ENCODE results near the gene INPP5J.
"Not testable (repeated sequence)": the region's sequence is repeated elsewhere in the genome, so short reads cannot be mapped to it uniquely, and the experiment has no call there.

The INPP5J gene

DNA sequence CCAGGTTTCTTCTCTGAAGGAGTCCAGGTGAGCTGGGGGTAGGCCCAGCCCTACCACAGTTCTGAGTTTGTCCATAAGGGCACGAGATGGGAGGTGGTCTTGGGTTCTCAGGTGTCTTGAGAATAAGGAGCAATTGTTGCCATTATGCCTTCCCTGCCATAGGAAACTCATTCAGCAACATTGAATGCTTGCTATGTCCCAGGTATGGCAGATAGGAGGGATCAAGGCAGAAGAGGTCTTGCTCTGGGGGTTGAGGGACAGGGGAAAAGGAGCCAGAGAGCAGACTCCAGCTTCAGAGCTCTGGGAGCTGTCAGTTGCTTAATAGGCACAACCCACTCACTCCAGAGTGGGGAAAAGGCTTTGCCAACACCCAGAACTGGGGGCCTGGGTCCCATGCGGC lies 19.7 kb upstream of the INPP5J start:
- H3K9ac ChIP-seq (ENCODE audit: low read depth, low read length), result no peak overlapping the region
- peaks cover 18% of the 10 kb centered on the region; the same call in 1 of the 2 replicates for H3K4me1 ChIP-seq (ENCODE audit: insufficient read depth, low read length)
- no peaks in the 10 kb centered on the region for H3K36me3 ChIP-seq (ENCODE audit: insufficient read depth, low read length)
- no peaks in the 10 kb centered on the region for H3K9me3 ChIP-seq (ENCODE audit: control insufficient read depth, insufficient read depth, low read length)

DNA sequence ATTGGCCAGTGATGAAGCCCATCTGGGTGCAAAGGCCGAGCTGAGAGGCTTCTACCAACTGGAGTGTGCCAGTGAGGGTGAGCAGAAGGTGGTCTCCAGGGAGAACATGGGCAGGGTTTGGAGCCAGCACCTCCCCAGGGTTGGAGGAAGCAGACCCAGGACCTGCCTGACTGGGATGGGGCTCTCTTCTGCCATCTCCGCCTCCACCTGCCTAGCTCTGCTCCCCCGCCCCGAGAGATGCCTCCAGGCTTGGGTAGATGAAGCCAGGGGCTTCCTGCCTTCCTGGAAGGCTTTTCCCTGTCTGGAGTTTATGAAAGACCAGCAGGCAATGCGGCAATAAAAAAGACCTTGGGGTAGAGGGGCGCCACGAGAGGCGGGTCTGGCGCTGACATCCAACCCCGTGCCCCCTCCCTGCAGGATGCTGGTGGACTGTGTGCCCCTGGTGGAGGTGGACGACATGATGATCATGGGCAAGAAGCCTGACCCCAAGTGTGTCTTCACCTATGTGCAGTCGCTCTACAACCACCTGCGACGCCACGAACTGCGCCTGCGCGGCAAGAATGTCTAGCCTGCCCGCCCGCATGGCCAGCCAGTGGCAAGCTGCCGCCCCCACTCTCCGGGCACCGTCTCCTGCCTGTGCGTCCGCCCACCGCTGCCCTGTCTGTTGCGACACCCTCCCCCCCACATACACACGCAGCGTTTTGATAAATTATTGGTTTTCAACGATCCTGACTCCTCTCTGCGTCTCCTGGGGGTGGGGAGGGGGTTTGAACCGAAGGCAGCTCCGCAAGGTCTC lies 18.7 kb upstream of the INPP5J start:
- Histone ChIP-seq H3K9ac (ENCODE audit: low read depth, low read length) (no peak overlapping the region), H3K4me1 (ENCODE audit: insufficient read depth, low read length) (peaks cover 14% of the 10 kb centered on the region; the same call in 1 of the 2 replicates), H3K36me3 (ENCODE audit: insufficient read depth, low read length) (no peaks in the 10 kb centered on the region), H3K9me3 (ENCODE audit: control insufficient read depth, insufficient read depth, low read length) (no peaks in the 10 kb centered on the region)

DNA sequence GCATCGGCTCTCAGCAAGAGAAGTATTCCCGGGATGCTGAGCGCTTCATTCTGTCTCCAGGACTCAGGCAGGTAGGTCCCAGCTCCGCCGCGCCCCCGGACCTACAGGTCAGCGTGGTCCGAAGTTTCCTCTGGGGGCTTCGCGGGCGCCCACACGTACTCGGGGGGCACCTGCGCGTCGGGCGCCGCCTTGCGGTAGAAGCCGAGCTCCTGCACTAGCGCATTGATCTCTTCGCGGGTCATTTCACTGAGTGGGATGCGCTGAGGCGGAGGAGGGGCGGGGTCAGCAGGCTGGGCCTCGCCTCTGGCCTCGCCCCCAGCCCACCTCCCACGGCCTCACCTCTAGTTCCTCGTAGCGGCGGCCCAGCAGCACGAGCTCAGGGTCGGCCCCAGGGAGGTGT lies 17.9 kb upstream of the INPP5J start:
- Histone ChIP-seq H3K9ac (ENCODE audit: low read depth, low read length) (no peak overlapping the region), H3K4me1 (ENCODE audit: insufficient read depth, low read length) (peaks cover 14% of the 10 kb centered on the region; the same call in 1 of the 2 replicates), H3K36me3 (ENCODE audit: insufficient read depth, low read length) (no peaks in the 10 kb centered on the region), H3K9me3 (ENCODE audit: control insufficient read depth, insufficient read depth, low read length) (no peaks in the 10 kb centered on the region)

DNA sequence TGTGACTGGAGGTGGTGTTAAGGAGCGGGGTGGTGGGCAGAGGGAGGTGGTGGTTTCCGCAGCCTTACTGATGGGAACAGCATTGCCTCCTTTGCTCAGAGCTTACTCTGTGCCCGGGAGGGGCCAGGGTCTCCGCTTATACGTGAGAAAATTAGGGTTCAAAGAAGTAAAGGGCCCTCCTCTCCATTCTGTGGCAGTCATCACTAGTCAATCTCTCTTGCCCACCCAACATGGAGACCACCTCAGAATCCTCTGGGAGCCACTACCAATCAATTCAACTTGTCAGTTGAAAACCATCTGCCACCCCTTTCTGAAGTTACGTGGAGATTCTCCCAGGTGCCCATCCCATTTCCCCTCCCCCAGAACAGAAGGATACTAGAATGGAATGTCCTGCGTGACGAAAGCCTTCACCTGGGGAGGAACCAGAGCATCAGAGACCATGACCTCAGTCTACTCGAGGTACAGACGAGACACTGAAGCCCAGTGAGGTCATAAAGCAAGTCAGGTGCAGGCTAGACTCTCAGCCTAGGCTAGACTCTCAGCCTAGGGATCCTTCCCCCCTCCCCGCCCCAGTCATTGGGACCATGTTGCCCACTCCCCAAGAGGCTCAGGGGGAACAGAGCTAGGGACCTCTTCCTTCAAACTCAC lies 17.4 kb upstream of the INPP5J start:
- Histone ChIP-seq H3K36me3 (ENCODE audit: insufficient read depth, low read length) (no peaks in the 10 kb centered on the region), H3K4me1 (ENCODE audit: insufficient read depth, low read length) (peaks cover 14% of the 10 kb centered on the region; the same call in 1 of the 2 replicates), H3K9me3 (ENCODE audit: control insufficient read depth, insufficient read depth, low read length) (no peaks in the 10 kb centered on the region), H3K9ac (ENCODE audit: low read depth, low read length) (no peak overlapping the region)

DNA sequence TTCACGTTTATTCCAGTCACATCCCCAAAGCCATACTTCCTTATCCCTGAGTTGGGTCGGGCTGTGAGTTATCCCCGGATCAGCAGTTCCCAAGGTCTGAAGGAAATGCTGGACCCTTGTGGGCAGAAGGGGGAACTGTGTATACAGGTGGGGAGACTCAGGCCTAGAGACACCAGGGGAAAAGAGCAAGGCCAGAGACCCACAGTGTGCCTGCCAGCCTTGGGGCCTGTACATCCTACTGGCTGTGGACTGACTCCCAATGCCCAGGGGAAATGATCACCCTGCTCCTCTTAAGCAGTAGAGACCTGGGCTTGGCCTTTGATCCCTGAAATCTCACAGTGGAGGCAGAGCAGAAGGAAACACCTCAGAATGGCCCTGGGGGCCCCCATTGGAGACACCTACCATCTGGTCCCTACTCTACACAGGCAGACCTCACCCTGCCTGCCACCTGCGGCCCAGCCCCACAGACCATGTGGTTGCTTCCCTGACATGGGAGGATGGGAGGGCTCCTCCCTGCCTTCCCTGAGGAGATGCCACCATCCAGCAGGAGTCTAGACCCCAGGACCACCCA lies 16.7 kb upstream of the INPP5J start:
- H3K36me3 ChIP-seq (ENCODE audit: insufficient read depth, low read length), result no peaks in the 10 kb centered on the region
- H3K4me1 ChIP-seq (ENCODE audit: insufficient read depth, low read length), result peaks cover 14% of the 10 kb centered on the region; the same call in 1 of the 2 replicates
- H3K9me3 ChIP-seq (ENCODE audit: control insufficient read depth, insufficient read depth, low read length), result no peaks in the 10 kb centered on the region
- H3K9ac ChIP-seq (ENCODE audit: low read depth, low read length), result no peak overlapping the region

DNA sequence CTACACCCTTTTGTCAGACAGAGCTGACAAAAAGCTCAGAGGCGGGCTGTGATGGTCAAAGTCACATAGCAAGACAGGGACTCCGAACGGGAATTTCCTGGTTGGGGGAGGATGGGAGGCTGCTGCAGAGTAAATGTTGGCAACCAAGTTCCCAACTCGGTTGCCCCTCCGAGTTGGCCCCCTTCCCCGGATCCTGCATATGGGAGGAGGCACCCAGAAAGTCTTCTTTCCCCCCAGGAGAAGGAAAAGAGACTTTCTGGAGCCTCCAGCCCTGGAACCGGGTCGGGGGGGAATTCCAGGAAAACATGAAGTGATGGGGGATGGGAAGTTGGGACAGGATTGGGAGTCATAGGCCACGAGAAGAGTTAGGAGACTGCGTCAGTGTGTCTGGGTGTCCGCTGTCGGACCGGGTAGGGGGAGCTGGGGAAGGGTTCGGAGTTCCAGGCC lies 16.0 kb upstream of the INPP5J start:
- H3K9me3 ChIP-seq (ENCODE audit: control insufficient read depth, insufficient read depth, low read length), result no peaks in the 10 kb centered on the region
- H3K4me1 ChIP-seq (ENCODE audit: insufficient read depth, low read length), result peaks cover 14% of the 10 kb centered on the region; the same call in 1 of the 2 replicates
- H3K36me3 ChIP-seq (ENCODE audit: insufficient read depth, low read length), result no peaks in the 10 kb centered on the region
- peak overlapping the region; percentile 82 for H3K9ac ChIP-seq (ENCODE audit: low read depth, low read length)

DNA sequence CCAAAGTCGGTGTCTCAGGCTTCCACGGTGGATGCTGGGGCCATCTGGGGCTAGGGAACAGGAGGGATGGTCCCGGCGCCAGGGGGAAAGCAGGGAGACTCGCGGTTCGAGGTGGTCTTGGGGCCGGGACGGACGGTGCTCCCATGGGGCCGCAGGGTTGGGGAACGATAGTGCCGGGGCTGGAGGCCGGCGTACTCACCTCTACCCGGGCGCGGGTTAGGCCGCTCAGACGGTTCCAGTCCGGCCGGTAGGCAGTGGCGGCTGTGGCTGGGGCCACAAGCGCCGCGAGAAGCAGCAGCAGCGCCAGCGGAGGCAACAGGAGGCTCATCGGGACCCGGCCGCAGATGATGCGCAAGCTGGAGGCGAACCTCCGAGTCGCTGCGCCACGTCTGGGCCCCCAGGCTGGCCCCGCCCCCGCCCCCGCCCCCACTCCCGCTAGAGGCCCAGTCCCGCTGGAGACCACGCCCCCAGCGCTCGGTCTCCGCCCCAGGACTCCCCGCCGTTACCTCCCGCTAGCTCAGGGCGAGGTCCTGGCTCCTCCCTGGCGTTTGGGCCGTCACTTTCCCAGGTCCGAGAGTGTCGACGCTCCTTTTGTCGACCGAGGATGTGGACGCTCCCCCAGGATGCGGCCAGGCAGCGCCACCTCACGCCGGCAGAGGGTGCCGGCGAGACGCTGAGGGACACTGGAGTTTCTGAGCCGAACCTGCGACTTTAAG lies 15.4 kb upstream of the INPP5J start, which contains the start of gene SELENOM:
Gene SELENOM, minus strand, starts transcription at position 391 of the 716 bp plus-strand sequence. Its CDS starts 63 bp downstream, at position 328.
- no peaks in the 10 kb centered on the region for H3K36me3 ChIP-seq (ENCODE audit: insufficient read depth, low read length)

DNA sequence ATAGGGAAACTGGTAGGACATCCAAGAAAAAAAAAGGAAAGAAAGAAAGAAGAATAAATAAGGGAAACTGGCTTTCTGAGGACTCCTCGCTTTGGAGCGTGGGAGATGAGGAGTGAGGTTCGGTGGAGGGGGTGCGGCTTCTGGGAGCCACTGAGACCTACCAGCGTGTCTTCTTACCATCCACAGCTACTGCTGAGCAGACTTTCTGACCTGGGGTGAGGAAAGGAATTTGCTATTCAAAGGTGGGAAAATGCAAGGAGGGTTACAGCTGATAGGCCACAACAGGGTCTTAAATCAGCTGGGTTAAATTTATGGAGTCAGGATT lies 14.9 kb upstream of the INPP5J start:
- H3K9me3 ChIP-seq (ENCODE audit: control insufficient read depth, insufficient read depth, low read length), result no peaks in the 10 kb centered on the region
- peaks cover 14% of the 10 kb centered on the region; the same call in 1 of the 2 replicates for H3K4me1 ChIP-seq (ENCODE audit: insufficient read depth, low read length)
- H3K9ac ChIP-seq (ENCODE audit: low read depth, low read length), result peak overlapping the region; percentile 57; the same call in 1 of the 2 replicates
- H3K36me3 ChIP-seq (ENCODE audit: insufficient read depth, low read length), result no peaks in the 10 kb centered on the region

More for the DNA sequence above, 15.4 kb upstream of the INPP5J start, which contains the start of gene SELENOM:
- Histone ChIP-seq H3K9me3 (ENCODE audit: control insufficient read depth, insufficient read depth, low read length) (no peaks in the 10 kb centered on the region), H3K9ac (ENCODE audit: low read depth, low read length) (peak within 1 kb of the TSS; percentile 82), H3K4me1 (ENCODE audit: insufficient read depth, low read length) (peaks cover 14% of the 10 kb centered on the region; the same call in 1 of the 2 replicates)

DNA sequence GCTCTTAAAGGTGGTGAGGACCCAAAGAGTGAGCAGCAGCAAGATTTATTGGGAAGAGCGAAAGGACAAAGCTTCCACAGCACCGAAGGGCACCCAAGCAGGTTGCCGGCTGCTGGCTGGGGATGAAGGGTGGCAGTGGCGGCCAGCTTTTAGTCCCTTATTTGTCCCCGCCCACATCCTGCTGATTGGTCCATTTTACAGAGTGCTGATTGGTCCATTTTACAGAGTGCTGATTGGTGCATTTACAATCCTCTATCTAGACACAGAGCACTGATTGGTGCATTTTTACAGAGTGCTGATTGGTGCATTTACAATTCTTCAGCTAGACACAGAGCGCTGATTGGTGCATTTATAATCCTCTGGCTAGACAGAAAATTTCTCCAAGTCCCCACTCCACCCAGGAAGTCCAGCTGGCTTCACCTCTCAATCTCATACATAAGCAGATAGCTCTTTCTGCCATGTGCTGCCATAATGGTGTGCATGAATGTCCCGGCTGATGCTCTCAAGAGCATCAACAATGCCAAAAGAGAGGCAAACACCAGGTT lies 10.1 kb upstream of the INPP5J start:
- H3K9me3 ChIP-seq (ENCODE audit: control insufficient read depth, insufficient read depth, low read length); H3K36me3 ChIP-seq (ENCODE audit: insufficient read depth, low read length); H3K4me1 ChIP-seq (ENCODE audit: insufficient read depth, low read length); H3K9ac ChIP-seq (ENCODE audit: low read depth, low read length): not testable (repeated sequence)

DNA sequence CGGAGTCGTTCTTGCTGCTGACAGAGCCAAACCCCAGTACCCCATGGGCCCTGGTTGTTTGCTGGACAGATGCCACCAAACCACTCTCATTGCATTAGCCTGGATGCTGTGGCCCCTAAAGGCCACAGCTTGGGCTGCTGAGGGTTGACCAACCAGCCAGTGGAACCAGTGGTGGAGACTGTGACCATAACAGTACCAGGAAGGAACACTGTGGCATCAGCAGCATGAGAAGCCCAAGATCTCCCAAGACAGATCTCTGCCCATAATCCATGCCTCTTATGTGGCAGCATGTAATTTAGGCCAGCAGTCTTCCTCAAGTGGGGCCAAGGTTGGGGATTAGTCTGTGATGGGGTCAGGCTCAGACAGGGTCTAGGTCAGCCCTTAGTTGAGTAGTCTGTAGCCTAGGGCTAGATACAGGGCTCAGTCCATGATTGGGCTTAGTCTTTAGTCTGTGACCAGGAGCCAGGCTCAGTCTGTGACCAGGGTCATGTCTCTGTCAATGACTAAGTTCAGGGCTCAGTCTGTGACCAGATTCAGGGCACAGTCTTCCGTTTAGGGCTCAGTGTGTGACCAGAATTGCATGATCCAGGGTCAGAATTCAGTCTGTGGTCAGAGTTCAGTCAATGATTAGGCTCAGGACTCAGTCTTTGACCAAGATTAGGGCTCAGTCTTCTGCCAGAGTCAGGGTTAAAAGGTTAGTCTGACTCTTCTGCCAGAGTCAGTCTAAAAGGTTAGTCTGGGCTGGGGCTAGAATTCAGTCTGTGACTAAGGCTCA lies 4.5 kb upstream of the INPP5J start:
- H3K9me3 ChIP-seq (ENCODE audit: control insufficient read depth, insufficient read depth, low read length), result no peaks in the 10 kb centered on the region
- H3K9ac ChIP-seq (ENCODE audit: low read depth, low read length), result no peak overlapping the region
- peaks cover 10% of the 10 kb centered on the region for H3K4me1 ChIP-seq (ENCODE audit: insufficient read depth, low read length)
- H3K36me3 ChIP-seq (ENCODE audit: insufficient read depth, low read length), result no peaks in the 10 kb centered on the region

DNA sequence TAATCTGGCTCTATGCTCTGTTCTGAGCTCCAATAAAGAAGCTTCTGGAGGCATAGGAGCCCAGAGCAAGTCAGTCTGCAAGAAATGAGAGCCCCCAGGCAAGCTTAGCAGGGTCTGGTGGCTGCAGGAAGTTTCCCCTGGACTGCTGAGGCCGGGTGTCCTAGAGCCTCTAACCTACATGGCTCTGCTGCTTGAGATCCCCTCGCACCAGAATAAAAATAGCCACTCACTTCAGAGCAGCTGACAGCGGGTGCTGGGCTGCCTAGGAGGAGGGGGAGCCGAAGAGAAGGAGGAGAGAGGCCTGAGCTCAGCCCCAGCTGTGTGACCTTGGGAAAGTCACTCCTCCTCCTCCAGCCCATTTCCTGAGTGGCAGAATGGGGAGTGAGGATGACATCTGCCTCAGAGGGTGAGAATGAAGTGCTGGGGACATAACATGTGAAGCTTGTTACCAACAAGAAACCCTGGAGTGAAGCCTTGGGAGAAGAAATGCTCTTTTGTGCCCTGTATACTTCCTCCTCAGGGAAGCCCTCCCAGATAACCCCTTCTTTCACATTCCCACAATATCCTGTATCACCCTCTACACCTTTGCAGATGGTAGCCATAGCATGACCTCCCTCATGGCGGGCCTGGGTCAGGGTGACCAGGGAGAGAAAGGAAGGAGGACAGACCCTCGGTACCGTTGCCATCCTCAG lies 3.6 kb upstream of the INPP5J start:
- Histone ChIP-seq H3K4me1 (ENCODE audit: insufficient read depth, low read length) (peaks cover 15% of the 10 kb centered on the region), H3K36me3 (ENCODE audit: insufficient read depth, low read length) (no peaks in the 10 kb centered on the region), H3K9ac (ENCODE audit: low read depth, low read length) (no peak overlapping the region)

DNA sequence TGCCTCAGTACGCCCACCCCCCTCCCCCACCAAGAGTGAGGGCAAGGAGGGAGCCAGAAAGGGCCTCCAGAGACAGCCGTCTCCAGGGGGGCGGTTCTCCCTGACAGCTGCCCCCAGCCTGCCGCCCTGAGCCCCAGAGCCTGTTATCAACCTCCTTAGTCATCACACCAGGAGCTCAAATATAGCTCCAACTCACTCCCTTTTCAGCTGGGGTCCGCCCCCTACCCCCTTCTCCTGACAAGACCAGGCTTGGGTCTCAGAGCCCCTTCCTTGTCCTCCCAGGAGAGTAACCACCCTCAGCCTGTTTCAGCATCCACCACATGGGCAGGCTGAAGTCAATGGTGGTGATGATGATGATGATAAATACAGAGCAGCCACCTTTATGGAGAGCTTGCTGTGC lies 2.5 kb upstream of the INPP5J start:
- Histone ChIP-seq H3K9me3 (ENCODE audit: control insufficient read depth, insufficient read depth, low read length) (no peaks in the 10 kb centered on the region), H3K9ac (ENCODE audit: low read depth, low read length) (no peak overlapping the region), H3K4me1 (ENCODE audit: insufficient read depth, low read length) (peaks cover 15% of the 10 kb centered on the region), H3K36me3 (ENCODE audit: insufficient read depth, low read length) (no peaks in the 10 kb centered on the region)

More for the DNA sequence above, 3.6 kb upstream of the INPP5J start:
- H3K9me3 ChIP-seq (ENCODE audit: control insufficient read depth, insufficient read depth, low read length), result no peaks in the 10 kb centered on the region

DNA sequence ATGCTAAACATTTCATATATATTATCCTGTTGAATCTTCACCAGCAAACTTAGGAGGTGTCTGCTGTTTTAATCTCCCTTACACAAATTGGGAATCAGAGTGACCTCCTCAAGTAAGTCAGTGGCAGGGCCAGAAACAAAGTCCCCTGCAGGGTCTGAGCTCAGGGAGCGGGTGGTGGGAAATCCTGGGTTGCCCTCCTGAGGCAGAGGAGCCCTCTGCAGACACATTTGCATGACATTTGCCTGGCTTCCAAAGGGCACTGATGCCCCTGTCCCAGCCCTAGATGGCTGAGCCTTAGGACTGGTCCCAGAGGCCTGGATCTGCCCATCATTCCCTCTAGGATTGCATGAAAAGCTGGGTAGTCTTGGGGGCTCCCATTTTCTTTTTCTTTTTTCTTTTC lies 2.1 kb upstream of the INPP5J start:
- Histone ChIP-seq H3K9ac (ENCODE audit: low read depth, low read length) (no peak overlapping the region), H3K9me3 (ENCODE audit: control insufficient read depth, insufficient read depth, low read length) (no peaks in the 10 kb centered on the region), H3K36me3 (ENCODE audit: insufficient read depth, low read length) (no peaks in the 10 kb centered on the region), H3K4me1 (ENCODE audit: insufficient read depth, low read length) (peaks cover 15% of the 10 kb centered on the region)
